Measurements from ENCODE around the gene ZNF593.

Gene ZNF593

DNA sequence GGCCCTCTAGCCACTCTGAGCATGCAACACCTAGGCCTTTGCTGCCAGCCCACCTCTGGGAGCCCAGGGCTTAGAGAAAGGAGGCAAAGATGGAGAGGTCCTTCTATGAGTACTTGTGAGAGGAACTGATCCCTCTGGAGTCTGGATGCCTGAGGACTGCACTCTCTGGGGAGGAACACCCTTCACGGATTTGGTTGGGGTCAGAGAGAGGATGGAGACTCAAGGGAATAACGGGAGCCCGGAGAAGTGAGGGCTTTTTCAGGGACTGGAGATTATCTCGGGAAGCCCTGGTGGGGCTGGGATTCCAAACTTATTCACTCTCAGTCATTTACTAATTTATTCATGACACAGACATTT is 532 bp upstream of the ZNF593 start:
- no peak for DNase-seq (ENCODE audit: low read depth)

DNA sequence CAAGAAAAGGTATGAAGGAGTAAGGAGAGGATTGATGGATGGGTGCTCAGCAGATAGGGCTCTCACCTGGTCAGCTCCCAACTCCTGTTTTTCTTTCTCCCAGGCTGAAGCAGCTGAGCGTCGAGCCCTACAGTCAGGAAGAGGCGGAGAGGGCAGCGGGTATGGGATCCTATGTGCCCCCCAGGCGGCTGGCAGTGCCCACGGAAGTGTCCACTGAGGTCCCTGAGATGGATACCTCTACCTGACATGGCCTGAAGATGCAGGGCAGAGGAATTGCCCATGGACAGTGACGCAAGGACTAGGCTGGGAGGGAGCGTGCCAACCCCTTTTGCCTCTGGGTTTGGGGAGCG is 739 bp downstream of the ZNF593 start:
- no peak for DNase-seq (ENCODE audit: low read depth)

DNA sequence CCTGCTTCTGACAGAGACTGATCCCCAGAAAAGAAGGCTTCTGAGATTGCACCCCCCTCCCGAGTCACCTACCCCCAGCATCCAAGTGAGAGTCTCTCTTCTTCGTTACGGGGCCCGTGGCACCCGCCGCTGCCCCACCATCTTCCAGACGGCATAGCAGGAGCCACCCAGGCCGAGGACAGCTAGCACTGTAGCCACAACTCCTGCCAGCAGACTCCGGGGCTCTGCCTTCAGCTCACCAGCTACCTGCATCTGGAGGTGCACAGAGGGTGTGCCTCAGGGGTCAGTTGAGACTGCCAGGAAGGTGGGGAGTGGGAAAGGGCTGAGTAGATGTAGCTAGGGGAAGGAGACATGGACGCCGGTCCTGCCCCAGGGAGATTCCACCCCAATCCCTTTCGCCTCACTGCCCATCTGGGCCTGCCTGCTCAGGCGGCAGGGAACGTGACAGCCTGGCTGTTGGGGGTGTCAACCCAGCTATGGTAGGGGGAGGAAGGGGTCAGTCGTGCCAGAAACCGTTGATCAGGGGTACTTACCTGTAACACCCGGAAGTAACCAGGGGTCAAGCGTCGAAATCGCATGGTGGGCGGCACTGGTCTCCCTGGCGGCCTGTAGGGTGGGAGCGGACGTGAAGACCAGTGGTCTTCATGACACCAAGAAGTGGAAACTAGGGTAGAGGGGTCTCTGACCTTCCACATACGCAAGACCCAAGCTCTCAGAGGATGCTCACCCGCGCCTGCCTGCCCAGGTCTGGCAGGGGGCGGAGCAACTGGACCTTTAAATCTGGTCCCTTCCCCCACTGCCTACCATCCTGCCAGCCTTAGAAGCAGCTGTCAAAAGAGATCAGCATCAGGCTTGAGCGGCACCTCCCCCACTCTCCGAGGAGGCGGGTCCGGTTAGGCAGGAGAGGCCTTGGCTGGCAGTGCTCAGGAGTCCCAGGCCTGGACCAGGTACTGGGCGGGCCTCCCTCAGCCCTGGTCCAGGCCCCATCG is 1.7 kb downstream of the ZNF593 start, which contains the start of gene ZNF593OS:
ZNF593OS (minus strand) TSS at position 749 of the 989 bp plus-strand sequence; CDS start at position 578, 171 bp downstream.
- no peak for DNase-seq (ENCODE audit: low read depth)

DNA sequence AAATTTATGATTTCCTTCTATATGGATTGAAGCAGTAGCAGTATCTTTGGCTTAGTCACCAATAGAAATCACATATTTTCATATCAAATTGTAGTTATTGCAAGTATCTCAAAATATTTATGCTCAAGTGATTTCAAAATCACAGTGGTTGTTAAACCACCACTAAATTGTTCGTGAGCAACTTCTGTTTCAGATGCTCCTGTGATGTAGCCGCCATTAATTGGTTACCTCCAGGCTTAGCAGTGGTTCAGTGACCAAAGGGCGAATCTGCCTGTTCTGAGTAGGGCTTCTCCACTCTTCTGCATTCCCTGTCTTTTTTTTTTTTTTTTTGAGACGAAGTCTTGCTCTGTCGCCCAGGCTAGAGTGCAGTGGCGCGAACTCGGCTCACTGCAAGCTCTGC is 5.6 kb downstream of the ZNF593 start:
- DNase-seq (ENCODE audit: low read depth) = no peak

DNA sequence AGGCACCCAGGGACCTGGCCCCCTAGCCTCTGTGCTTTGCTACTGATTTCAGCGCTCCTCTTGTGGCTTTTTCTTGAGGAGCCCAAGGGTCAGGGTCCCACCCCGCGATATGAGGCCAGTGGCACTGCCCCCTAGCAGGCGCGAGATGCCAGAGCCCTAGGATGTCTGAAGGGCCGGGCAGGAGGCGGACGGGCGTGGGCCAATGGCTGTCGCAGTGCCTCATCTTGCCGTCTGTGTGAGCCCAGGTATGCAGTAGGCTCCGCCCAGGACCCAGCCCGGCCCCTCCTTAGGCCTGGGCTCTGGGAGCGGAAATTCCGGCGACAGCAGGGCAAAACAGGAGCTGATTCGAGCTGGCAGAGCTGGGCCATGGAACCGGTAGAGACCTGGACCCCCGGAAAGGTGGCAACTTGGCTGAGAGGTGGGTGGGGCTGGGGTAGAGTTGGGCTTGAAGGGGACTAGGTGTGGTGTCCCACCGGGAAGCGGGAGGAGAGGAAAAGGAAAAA is 7.5 kb downstream of the ZNF593 start, which contains the start of gene CNKSR1:
CNKSR1 (plus strand) TSS at position 310 of the 503 bp plus-strand sequence; CDS start at position 367, 57 bp downstream.
- no peak for DNase-seq (ENCODE audit: low read depth)

DNA sequence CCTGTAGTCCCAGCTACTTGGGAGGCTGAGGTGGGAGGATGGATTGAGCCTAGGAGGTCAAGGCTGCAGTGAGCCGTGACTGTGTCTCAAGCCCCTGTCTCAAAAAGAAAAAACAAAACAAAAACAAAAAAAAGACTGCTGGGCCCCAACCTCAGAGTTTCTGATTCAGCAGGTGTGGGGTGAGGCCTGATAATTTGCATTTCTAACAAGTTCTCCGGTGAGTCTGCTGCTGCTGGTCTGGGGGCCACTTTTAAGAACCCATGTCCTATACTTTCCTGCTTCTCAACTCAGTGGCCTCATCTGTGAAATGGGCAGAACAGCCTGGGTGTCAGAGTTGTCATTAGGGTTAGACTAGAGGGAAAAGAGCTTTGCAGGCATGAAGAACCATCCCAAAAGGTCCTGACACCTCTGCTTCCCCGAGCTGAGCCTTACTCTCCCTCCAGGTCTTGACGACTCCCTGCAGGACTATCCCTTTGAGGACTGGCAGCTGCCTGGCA is 10.3 kb downstream of the ZNF593 start:
- no peak for DNase-seq (ENCODE audit: low read depth)

DNA sequence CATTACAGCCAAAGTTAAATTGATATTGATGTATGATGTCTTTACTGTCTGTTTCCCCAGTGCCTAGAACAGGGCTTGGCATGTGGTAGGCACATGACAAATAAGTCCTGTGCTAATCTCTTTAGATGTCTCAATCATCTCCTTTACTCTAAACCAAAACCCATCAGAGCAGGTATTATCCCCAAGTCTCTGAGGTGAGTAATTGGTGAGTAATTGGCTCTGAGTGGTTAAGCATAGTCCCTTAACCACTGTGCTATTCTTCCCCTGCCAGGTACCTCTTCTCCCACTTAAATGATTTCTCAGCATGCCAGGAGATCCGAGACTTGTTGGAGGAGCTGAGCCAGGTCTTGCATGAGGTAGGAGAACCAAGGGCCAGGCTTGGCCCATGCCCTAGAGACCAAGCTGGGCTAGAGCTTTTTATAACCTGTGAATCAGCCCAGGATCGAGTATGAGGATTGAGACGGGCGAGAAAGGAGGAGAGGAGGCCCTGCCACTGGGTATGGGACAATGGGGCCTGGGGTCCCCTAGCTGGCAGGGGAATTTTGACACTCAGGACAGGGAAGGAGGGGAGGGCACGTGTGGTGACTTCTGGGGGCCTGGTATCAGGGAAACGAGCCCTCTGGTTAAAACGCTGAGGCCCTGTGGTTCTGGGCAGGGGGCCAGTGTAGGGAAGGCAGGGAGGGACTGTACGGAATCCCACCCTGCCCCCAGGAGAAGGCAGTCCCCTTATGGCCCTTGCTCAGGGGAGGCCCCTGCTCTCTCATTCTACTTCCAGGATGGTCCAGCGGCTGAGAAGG is 12.1 kb downstream of the ZNF593 start:
- no peak for DNase-seq (ENCODE audit: low read depth)

DNA sequence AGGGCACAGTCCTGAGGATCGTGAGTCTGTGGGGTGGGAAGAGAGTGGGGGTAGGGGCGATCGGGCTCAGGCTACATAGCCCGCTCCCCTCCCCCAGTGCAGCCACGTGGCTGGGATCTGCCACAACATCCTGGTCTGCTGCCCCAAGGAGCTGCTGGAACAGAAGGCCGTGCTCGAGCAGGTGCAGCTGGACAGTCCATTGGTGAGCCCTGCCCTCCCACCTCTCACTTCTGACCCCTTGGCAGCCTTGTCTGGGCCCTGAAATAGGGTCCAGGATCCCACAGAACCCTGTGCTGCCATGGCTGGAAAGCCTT is 12.6 kb downstream of the ZNF593 start:
- no peak for DNase-seq (ENCODE audit: low read depth)

DNA sequence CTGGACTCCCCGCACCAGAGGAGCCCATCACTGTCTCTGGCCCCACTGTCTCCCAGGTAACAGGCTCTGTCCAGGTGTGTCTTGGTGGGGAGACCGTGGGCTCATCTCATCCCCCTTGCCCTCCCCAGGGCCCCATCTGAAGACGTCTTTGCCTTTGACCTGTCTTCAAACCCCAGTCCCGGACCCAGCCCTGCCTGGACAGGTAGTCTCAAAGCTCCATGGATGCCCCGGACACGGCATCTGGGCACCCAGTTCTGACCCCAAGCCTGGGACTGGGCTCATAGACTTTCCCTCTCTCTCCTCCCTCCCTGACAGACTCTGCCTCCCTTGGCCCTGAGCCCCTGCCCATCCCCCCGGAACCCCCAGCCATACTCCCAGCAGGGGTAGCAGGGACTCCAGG is 14.4 kb downstream of the ZNF593 start:
- no peak for DNase-seq (ENCODE audit: low read depth)

DNA sequence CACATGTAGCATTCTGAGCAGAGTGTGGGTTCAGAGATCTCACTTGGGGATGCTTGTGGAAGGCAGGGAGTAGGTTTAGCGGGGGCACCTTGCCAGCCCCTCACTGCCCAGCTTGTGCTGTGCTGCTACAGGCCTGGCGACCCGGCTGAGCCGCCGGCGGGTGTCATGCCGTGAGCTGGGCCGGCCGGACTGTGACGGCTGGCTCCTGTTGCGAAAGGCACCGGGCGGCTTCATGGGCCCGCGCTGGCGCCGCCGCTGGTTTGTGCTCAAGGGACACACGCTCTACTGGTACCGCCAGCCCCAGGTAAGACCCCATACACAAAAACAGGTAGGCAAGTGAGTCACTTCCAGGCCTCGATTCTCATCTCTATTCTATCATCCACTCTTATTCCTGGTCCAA is 15.2 kb downstream of the ZNF593 start:
- no peak for DNase-seq (ENCODE audit: low read depth)

DNA sequence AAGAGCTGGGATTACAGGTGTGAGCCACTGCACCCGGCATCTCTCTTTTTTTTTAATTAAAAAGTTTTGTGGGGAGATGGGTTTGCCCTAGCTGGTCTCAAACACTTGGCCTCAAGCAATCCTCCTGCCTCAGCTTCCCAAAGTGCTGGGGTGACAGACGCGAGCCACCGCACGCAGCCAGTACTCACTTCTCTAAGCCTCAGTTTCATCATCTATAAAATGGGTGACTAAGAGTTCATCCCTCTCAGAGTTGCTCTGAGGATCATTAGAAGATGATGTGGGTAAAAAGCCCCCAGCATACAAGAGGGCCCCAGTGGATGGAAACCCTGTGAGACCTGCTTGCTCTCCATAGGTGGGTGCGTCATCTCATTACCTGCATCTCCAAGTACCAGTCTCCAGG is 18.2 kb downstream of the ZNF593 start:
- no peak for DNase-seq (ENCODE audit: low read depth)

DNA sequence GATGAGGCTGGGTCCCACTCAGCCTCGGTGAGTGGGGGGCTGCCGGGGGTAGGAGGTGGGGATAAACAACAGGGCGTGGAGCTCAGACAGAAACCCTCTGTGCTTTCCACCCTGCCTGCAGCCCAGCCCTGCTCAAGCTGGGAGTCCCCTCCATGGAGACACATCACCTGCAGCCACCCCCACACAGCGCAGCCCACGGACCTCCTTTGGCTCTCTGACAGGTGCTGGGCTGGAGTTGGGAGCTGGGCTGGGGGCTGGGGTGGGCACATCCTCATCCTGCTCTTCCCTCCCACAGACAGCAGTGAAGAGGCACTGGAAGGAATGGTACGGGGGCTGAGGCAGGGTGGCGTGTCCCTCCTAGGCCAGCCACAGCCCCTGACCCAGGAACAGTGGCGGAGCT is 18.8 kb downstream of the ZNF593 start:
- no peak for DNase-seq (ENCODE audit: low read depth)

DNA sequence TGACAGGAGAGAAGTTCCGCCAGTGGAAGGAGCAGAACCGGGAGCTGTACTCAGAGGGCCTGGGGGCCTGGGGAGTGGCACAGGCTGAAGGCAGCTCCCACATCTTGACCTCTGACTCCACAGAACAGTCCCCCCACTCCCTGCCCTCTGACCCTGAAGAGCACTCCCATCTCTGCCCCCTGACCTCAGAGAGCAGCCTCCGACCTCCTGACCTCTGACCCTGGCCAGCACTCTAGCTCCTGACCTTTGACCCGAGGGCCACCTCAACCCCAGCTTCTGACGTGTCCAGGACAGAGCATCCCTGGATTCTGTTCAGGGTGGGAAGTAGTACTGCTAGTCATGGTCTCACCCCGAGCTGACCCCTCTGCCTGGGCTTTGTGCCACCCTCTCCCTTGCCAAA is 19.6 kb downstream of the ZNF593 start:
- DNase-seq (ENCODE audit: low read depth) = no peak

DNA sequence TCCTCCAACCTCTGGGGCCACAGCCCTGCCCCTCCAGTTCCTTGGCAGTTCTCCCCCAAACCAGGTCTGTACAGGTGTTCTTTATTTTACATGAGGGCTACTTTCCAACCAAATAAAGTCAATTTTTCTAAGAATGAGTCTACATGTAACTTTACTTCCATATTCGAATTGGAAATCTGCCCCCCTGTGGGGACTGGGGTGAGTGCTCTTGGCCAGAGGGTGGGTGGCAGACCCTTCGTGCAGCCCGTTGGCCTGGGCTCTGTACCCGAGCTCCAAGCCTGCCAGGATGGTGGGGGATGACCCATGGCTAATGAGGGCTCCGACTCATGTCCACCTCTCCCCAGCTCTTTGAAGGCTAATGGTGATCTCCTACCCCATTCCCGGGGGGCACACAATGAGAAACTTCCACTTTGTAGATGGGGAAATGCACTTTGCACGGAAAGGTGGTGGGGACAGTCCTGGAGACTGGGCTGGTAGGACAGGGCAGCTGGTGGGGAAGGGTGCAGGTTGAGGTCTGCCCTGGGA is 20.1 kb downstream of the ZNF593 start:
- DNase-seq (ENCODE audit: low read depth) = no peak

DNA sequence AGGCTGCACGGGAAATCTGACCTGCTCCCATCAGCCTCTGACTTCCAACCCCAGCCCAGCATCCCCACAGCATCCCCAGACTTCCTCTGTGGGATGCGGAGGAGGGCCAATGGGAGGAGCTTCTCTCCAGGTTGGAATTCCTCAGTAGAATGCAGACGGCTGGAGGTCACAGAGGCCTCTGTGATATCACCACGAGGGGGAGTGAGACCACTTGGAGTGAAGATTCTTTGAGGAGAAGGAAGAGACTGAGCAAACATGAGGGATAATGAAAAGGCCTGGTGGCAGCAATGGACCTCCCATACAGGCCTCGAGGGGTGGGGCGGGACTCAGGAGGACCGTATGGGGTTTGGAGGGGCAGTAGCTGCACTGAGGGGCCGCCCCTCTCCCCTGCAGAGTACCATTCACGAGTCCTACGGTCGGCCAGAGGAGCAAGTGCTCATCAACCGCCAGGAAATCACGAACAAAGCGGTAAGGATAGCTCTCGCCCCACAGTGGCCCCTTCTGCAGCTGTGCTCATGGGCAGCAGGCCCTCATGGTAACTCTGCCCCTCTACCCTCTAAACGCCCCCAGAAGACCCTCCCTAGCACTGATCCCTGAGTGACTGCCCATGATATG is 20.8 kb downstream of the ZNF593 start, which contains the start of gene CATSPER4:
CATSPER4 (plus strand) TSS at position 230 of the 615 bp plus-strand sequence; CDS start at position 256, 26 bp downstream.
- no peak for DNase-seq (ENCODE audit: low read depth)

DNA sequence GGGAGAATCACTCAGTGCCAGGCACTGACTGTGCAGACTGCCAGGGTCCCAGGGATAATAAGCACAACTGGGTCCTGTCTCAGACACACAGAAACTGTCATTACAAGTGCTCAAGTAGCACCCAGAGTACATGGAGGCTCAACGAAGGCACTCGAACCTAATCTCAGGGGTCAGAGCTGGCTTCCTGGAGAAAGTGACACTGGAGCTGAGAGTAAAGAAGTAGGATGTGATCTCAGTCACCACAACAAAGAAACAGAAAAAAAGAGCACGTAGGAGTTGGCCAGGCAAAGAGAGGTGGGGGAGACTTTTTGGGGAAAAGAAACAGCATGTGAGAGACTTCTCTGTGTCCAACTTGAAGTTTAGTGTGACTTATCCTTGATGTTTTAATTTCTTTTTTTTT is 22.0 kb downstream of the ZNF593 start:
- DNase-seq (ENCODE audit: low read depth) = no peak

DNA sequence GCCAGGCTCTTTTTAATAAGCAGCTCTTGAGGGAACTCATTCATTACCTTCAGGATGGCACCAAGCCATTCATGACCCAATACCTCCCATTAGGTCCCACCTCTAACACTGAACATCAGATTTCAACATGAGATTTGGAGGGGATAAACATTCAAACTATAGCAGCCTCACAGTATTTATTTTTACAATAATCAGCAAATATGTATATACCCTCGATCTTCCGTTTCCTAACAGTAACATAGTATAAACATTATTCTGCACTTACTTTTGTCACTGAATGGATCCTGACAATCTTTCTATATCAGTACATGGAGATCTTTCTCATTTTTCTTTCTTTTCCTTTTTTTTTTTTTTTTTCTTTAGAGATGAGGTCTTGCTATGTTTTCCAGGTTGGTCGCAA is 26.1 kb downstream of the ZNF593 start:
- no peak for DNase-seq (ENCODE audit: low read depth)

DNA sequence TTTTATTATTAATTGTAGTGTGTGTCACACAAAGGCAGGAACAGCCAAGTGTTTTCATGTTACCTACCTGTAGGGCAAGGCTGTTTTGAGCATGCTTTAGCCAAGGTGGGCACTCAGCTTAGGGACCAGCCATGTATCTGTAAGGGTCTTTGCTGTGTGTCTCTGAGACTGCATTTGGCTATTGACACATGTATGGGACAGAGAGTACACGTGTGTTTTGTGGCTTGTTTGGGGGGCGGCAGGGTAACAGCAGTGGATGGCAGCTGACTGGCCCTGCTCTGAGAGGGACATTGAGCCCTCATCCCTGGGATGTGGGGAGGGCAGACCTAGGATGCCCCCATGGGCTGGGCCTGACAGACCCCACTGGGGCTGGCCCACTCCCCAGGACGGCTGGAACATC is 27.6 kb downstream of the ZNF593 start:
- DNase-seq (ENCODE audit: low read depth) = no peak

DNA sequence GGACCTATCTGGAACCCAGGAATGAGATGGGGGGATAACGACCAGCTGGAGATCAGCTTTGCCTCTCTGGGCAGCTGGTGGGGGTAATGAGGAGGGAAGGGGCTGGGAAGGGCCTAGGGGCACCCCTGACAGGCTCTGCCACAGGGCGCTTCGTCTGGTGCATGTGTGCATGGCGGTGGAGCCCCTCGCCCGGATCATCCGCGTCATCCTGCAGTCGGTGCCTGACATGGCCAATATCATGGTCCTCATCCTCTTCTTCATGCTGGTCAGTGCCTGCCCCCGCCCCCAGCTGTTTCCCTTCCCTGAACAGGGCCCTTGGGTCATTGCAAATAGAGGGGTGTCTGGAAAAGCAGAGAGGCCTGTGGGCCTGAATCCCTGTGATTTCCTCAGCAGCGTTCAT is 28.1 kb downstream of the ZNF593 start:
- DNase-seq (ENCODE audit: low read depth) = no peak

DNA sequence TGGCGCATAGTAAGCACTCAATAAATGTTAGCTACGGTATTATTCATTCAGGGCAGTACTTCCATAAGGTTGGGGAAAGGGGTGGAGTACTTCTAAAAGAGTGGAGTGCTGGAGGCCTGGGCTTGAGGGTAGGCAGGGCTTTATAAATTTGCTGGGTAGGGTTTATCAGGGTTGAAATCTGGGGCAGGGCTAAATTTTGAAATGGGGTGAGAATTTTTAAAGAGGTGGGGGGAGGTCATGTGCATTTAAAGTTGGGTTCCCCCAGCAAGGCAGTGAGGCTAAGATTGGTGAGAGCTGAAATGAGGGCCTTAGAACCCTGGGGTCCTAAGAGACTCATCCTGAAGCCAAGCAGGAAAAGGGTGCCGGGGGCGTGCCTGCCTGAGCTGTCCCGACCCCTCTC is 30.7 kb downstream of the ZNF593 start:
- DNase-seq (ENCODE audit: low read depth) = no peak

DNA sequence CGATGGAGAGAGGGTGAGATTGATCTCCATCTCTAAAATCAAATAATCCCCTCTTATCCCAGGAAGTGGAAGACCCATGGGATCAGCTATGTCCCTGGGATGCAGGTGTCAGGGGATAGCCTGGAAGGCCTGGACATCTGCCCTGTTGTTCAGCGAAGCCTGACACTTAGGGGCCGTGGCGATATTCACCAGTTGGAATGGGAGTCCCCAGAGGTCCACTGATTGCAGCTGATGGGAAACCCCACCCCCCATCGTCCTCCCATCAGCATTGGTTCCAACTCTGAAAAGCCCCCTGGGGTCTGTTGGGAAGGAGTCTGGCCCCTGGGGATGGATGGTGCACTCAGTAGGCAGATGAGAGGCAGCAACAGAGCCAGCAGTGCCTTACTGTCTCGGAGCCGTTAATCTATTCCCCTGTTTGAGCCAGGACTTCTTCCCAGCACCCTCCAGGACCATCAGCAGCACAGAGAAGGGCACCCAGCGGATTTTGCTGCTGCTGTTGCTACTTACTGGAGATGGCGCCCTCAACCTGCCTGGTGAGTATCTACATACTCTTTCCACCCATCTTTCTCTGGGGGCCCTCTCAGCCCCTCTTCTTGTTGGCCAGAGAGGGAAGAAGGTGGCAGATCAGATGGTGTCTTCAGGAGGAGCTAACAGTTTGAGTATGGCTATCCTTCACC is 34.1 kb downstream of the ZNF593 start:
- DNase-seq (ENCODE audit: low read depth) = no peak
